SK-MEL-5 (cell line): Measurements from ENCODE around the gene LRP11. TPM values are rescaled to one million over a fixed set of nuclear protein-coding genes. Genes with fewer than 3 reads are reported as not detected.
"Not testable (repeated sequence)": the region's sequence is repeated elsewhere in the genome, so short reads cannot be mapped to it uniquely, and the experiment has no call there.

Source experiments
- DNase-seq: peaks from one replicate; pipeline ENCODE4 v3.0.0-alpha.2; 2016; ENCODE audit warnings: low read depth, low spot score
- in situ Hi-C: cut with HindIII; loops from 2 replicates; pipeline ENCODE4 v1.10.0; 2016; ENCODE audit warnings: low sequenced_read_pairs, high pct_unique_total_duplicates, low pct_unique_long_range_greater_than_20kb
- total RNA-seq: library from RNA; depleted of rRNA; stranded (reverse); fragments of >200 nt; shearing (Covaris generic); gene quantifications from 2 replicates; pipeline ENCODE4 v1.2.3, GENCODE V29; 2014

Gene LRP11
- total RNA-seq, 1 experiment from 2014 or later, result 25.5 TPM

DNA sequence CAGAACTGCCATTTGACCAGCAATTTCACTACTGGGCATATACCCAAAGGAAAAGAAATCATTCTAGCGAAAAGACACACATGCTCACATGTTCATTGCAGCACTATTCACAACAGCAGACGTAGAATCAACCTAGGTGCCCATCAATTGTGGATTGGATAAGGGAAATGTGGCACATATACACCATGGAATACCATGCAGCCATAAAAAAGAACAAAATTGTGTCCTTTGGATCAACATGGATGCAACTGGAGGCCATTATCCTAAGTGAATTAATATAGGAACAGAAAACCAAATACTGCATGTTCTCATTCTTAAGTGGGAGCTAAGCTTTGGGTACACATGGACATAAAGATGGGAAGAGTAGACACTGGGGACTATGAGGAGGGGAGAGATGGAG is 17.7 kb upstream of the LRP11 start:
- in situ Hi-C loops, result no loop called here
- no peak for DNase-seq

GRCh38 chr6:149881066-149881766 is 17.1 kb upstream of the LRP11 start:
- in situ Hi-C loops, result no loop called here
- DNase-seq, result no peak

GRCh38 chr6:149877659-149878058 is 13.5 kb upstream of the LRP11 start:
- DNase-seq, result no peak
- in situ Hi-C loops, result no loop called here

GRCh38 chr6:149876241-149876933 is 12.2 kb upstream of the LRP11 start:
- in situ Hi-C loops, result no loop called here
- DNase-seq, result no peak

DNA sequence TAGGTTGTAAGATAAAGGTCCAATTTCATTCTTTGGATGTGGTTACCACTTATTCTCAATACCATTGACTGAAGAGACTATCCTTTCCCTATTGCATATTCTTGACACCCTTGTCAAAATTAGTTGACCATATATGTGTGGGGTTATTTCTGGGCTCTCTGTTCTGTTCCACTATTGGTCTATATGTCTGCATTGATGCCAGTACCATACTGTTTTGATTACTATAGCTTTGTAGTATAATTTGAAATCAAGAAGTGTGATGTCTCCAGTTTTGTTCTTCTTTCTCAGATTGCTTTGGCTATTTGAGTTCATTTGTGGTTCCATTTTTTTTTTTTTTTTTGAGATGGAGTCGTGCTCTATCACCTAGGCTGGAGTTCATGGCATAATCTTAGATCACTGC is 8.1 kb upstream of the LRP11 start:
- no peak for DNase-seq
- in situ Hi-C loops, result no loop called here

DNA sequence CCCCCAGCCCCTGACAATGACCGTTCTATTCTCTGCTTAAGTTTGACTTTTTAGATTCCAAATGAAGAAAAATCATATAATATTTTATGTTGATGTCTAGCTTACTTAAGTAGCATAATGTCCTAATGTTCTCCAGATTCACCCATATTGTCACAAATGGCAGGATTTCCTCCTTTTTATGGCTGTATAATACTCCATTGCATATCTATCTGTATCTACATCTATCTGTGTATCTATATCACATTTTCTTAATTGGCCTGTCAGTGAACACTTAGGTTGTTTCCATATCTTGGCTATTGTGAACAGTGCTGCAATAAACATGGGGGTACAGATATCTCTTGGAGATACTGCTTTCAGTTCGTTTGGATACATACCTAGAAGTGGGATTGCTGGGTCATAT is 7.0 kb upstream of the LRP11 start:
- no peak for DNase-seq
- in situ Hi-C loops, result no loop called here

DNA sequence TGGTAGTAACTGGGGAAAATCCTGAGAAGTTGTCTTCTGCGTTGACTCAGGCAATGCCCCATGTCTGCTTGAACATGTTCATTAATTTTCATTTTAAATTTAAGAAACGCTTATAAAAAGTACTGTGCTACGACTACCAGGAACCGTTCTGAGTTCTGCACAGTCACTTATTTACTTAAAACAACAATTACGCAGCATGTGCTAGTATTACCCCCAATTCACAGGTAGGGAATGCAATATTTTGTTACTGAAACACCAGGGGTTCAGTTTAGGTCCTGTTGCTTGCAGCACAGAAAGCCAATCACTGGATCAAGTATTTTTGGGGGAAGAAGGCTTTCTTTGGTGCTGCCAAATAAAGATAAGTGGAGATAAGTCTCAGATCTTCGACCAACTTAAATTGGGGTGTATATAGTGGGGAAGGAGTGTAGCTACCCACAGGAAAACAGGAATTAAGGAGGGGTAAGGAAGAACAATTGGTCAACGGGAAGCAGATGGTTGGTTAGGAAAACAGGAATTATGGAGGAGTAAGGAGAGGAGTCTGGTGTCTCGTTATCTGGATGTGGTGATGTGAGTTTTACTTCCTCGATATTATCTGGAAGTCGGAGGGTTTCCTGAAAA is 5.2 kb upstream of the LRP11 start:
- in situ Hi-C loops, result no loop called here
- DNase-seq, result no peak

GRCh38 chr6:149867876-149868640 is 3.9 kb upstream of the LRP11 start:
- in situ Hi-C loops, result no loop called here
- peak; percentile 22 for DNase-seq

GRCh38 chr6:149864578-149865535 is 698 bp upstream of the LRP11 start:
- in situ Hi-C loops, result no loop called here
- DNase-seq, result peak; percentile 73

- in situ Hi-C loops, result no loop called here
- peak; percentile 88 for DNase-seq
Observed at GRCh38 chr6:149862922-149863697, 1.0 kb downstream of the LRP11 start.

- DNase-seq, in situ Hi-C loops: not testable (repeated sequence)
Observed at GRCh38 chr6:149862424-149862738, 1.8 kb downstream of the LRP11 start.

DNA sequence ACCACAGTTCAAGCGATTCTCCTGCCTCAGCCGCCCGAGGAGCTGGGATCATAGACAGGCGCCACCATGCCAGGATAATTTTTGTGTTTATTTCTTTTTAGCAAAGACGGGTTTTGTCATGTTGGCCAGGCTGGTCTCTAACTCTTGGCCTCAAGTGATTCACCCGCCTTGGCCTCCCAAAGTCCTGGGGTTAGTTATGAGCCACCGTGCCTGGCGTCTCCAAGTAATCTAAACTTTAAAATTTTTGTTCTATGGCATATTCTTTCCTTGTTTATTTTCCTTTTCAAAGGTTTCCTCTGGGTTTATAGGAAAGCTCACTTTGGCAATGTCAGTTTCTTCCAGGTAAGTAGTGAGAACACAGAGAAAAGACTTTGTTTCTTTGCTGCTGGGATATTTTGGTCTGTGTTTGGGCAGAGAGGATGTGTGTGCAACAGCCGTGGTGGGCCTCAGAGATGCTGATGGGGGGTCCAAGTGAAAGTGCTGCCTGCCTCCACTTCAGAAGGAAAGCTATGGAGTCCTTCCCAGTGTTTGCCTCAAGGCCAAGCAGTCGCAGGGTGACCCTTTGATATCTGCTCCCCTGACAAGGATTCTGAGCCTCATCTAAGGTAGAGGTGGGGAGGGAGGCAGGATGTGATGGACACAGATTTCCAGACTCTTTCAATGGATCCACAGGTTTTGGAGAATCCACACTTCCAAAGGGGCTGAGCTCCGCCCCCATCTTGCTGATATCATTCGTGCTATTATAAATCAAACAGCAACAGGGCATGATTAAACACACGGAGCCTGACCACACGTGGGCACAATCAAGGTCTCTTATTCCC is 2.3 kb downstream of the LRP11 start:
- no peak for DNase-seq

DNA sequence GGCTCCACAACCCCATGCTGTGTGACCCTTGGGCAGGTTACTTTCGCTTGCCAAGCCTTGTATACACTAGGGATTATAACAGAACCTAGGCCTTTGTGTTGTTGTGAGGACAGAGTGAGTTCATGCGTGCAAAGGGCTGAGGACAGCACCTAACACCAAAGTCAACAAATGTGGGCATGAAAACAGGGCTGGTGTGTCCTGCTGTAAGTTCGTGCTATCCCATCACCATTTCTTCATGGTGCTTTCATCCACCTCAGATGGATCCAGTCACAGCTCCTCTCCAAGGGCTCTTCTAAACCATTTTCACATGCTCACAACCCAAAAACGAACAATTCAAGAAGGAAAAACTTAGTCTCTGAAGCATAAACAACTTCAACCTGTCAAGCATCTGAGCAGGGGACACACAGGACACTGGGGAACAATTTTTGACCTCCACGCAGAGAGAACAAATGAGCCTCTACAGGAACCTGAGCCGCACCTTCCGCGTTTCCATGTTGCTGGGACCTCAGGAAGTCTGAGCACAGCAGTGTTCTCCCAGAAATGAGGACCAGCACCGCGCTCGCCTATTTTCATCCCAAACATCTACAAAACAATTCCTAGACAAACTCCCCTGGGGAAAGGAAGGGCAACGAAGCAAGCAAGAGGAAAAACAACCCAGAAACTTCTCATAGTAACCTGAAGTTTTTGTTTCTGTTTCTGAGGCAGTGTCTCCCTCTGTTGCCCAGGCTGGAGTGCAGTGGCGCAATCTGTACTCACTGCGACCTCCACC is 3.1 kb downstream of the LRP11 start:
- no peak for DNase-seq
- in situ Hi-C loops, result no loop called here

More for the DNA sequence above, 2.3 kb downstream of the LRP11 start:
- in situ Hi-C loops, result no loop called here

- in situ Hi-C loops, result no loop called here
- DNase-seq, result no peak
Observed at GRCh38 chr6:149860513-149860833, 3.7 kb downstream of the LRP11 start.

DNA sequence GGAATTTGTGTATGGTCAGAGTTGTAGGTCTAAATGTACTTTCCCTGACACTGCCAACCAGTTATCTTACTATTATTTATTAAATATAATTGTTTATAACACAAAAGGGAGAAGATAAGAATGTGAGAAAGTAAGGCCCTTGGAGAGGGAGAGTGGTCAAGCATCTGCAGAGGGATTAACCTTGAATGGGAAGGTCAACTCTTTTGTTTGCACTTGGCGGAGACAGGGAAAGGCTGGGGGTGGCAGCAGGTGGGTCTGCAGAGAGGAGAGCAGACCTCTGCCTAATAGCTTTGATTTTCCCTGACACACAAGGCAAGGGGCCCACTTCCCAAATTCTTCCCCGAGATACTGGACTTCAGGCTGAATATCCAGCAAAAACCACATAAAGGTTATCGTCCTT is 4.2 kb downstream of the LRP11 start:
- no peak for DNase-seq
- in situ Hi-C loops, result no loop called here
